OCI-LY1 (cell line): ENCODE measurements around the gene HSPA9.

Experiments used
- H2AFZ ChIP-seq: fragments of 200-600 bp; sonication (generic), shearing (Covaris generic); 2 replicates; pipeline ENCODE4 v1.6.0; 2014; ENCODE audit warnings: antibody characterized with exemption, mild to moderate bottlenecking, low read length
- H3F3A ChIP-seq: fragments of 200-600 bp; sonication (generic), shearing (Covaris generic); 2 replicates; pipeline ENCODE4 v1.6.0; 2014; ENCODE audit warnings: mild to moderate bottlenecking, antibody characterized with exemption, low read length, moderate library complexity; ENCODE audit not compliant: insufficient read depth
- H3K27ac ChIP-seq: fragments of 200-600 bp; sonication (generic); 2 replicates; pipeline ENCODE4 v1.5.1; 2014; ENCODE audit warnings: low read length, mixed run types, mild to moderate bottlenecking, low read depth; ENCODE audit not compliant: poor library complexity, severe bottlenecking
- H3K27me3 ChIP-seq: fragments of 200-600 bp; sonication (generic); 2 replicates; pipeline ENCODE4 v1.6.0; 2014; ENCODE audit warnings: antibody characterized with exemption, mild to moderate bottlenecking, low read length, moderate library complexity; ENCODE audit not compliant: insufficient read depth
- H3K36me3 ChIP-seq: fragments of 200-600 bp; sonication (generic); 2 replicates; pipeline ENCODE4 v1.6.1; 2014; ENCODE audit warnings: mild to moderate bottlenecking, antibody characterized with exemption, low read length, moderate library complexity, mixed read lengths; ENCODE audit not compliant: insufficient read depth
- H3K4me1 ChIP-seq: fragments of 200-600 bp; sonication (generic); 2 replicates; pipeline ENCODE4 v1.5.1; 2014; ENCODE audit warnings: mild to moderate bottlenecking, low read length, moderate library complexity; ENCODE audit not compliant: insufficient read depth, severe bottlenecking
- H3K4me2 ChIP-seq: fragments of 200-600 bp; sonication (generic), shearing (Covaris generic); 2 replicates; pipeline ENCODE4 v1.6.1; 2014; ENCODE audit warnings: low read length
- H3K4me3 ChIP-seq: fragments of 200-600 bp; sonication (generic); 2 replicates; pipeline ENCODE4 v1.5.1; 2014; ENCODE audit warnings: low read length, low read depth, mild to moderate bottlenecking, mixed read lengths; ENCODE audit not compliant: poor library complexity, severe bottlenecking
- H3K79me2 ChIP-seq: fragments of 200-600 bp; shearing (Covaris generic); 2 replicates; pipeline ENCODE4 v1.6.1; 2016; ENCODE audit warnings: mixed run types, low read length, mixed read lengths; ENCODE audit not compliant: insufficient read depth
- H3K9ac ChIP-seq: fragments of 200-600 bp; sonication (generic), shearing (Covaris generic); 2 replicates; pipeline ENCODE4 v1.6.1; 2014; ENCODE audit warnings: mild to moderate bottlenecking, low read length, mixed read lengths
- H3K9me2 ChIP-seq: fragments of 200-600 bp; sonication (generic), shearing (Covaris generic); 2 replicates; pipeline ENCODE4 v1.6.1; 2014; ENCODE audit warnings: low read depth, mild to moderate bottlenecking, low read length, mixed read lengths
- H3K9me3 ChIP-seq: fragments of 200-600 bp; shearing (Covaris generic); 2 replicates; pipeline ENCODE4 v1.6.1; 2014; ENCODE audit warnings: low read length, mixed read lengths
- H4K20me1 ChIP-seq: fragments of 200-600 bp; sonication (generic), shearing (Covaris generic); 2 replicates; pipeline ENCODE4 v1.6.0; 2016; ENCODE audit warnings: mild to moderate bottlenecking, low read length; ENCODE audit not compliant: insufficient read depth
- EZH2 ChIP-seq: fragments of 200-600 bp; sonication (generic), shearing (Covaris generic); IDR thresholded peaks from 2 replicates; pipeline ENCODE4 v1.8.0; 2017; ENCODE audit warnings: borderline replicate concordance, mixed run types, mild to moderate bottlenecking, antibody characterized with exemption, low read length, moderate library complexity, mixed read lengths
- TF ChIP-seq, protein P1 (sequence below): fragments of 200-600 bp; sonication (generic), shearing (Covaris generic); IDR thresholded peaks from 2 replicates; pipeline ENCODE4 v1.5.1; 2017; ENCODE audit warnings: mild to moderate bottlenecking, antibody characterized with exemption, low read length, moderate library complexity, mixed read lengths

HSPA9 gene

DNA sequence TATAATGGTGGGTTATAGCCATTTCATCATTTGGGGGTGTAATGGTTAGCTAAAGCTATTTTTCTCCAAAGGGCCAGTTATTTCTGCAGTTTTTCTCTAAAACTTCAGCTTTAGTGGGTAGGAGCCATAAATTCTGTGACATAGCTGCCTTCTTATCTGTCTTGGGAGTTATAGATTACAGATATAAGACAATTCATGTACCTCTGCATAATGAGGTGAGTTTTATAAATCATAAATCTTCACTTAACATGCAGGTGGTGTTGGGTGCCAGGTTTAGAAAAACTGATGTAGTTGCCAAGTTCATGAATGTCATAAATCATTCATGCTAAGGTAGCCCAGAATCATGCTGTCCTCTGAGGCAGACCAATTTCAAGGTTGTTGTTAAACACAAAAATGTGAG, 10.0 kb upstream of the HSPA9 start:
- Histone ChIP-seq H3K4me2 (no peak overlapping the region), H3K4me1 (no peaks in the 10 kb centered on the region), H3K9ac (no peak overlapping the region), H3K79me2 (no peaks in the 10 kb centered on the region), H3K9me3 (no peaks in the 10 kb centered on the region), H3F3A (no peaks in the 10 kb centered on the region), H3K27ac (no peak overlapping the region), H3K36me3 (no peaks in the 10 kb centered on the region), H2AFZ (no peak overlapping the region), H3K9me2 (no peaks in the 10 kb centered on the region), H3K4me3 (no peak overlapping the region), H3K27me3 (no peaks in the 10 kb centered on the region; the same call in 1 of the 2 replicates), H4K20me1 (no peaks in the 10 kb centered on the region)
- TF ChIP-seq, protein P1, sequence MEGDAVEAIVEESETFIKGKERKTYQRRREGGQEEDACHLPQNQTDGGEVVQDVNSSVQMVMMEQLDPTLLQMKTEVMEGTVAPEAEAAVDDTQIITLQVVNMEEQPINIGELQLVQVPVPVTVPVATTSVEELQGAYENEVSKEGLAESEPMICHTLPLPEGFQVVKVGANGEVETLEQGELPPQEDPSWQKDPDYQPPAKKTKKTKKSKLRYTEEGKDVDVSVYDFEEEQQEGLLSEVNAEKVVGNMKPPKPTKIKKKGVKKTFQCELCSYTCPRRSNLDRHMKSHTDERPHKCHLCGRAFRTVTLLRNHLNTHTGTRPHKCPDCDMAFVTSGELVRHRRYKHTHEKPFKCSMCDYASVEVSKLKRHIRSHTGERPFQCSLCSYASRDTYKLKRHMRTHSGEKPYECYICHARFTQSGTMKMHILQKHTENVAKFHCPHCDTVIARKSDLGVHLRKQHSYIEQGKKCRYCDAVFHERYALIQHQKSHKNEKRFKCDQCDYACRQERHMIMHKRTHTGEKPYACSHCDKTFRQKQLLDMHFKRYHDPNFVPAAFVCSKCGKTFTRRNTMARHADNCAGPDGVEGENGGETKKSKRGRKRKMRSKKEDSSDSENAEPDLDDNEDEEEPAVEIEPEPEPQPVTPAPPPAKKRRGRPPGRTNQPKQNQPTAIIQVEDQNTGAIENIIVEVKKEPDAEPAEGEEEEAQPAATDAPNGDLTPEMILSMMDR: no peak
- no peak for TF ChIP-seq EZH2

DNA sequence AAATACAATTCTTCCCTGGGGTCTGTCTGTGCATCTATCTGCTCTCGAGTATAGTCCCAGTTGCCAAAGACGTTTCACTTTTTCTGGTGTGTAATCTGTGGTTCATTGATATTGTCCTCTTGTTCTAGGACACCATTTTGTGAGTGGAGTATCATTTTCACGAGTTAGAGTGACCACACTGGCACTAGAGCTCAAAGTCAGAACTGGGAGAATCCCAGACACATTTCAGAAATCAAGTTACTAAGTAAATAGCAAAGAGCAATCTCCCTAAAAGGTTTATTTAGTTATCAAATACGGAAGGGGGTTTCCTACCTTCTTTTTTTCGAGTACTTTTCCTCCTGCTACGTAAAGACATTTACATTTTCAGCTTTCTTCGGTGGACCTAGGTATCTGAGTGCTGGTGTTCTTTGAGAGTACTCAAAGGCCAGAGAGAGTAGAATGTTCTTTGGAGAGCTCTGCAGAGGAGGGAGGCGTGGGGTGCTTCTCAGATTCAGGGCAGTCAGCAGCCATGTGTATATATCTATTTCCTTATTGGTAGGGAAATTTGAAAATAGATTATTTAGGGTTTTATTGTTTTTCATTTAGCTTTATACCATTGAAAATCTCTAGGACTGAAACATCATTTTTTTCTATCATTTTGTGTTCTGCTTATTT, 8.9 kb upstream of the HSPA9 start:
- Histone ChIP-seq H3F3A (no peaks in the 10 kb centered on the region), H3K9ac (no peak overlapping the region), H3K4me1 (no peaks in the 10 kb centered on the region), H4K20me1 (no peaks in the 10 kb centered on the region), H3K36me3 (no peaks in the 10 kb centered on the region), H3K27me3 (no peaks in the 10 kb centered on the region; the same call in 1 of the 2 replicates), H3K79me2 (no peaks in the 10 kb centered on the region), H3K4me2 (no peak overlapping the region), H3K27ac (no peak overlapping the region), H3K9me2 (no peaks in the 10 kb centered on the region), H3K9me3 (no peaks in the 10 kb centered on the region), H3K4me3 (no peak overlapping the region), H2AFZ (no peak overlapping the region)
- TF ChIP-seq, protein P1: no peak

DNA sequence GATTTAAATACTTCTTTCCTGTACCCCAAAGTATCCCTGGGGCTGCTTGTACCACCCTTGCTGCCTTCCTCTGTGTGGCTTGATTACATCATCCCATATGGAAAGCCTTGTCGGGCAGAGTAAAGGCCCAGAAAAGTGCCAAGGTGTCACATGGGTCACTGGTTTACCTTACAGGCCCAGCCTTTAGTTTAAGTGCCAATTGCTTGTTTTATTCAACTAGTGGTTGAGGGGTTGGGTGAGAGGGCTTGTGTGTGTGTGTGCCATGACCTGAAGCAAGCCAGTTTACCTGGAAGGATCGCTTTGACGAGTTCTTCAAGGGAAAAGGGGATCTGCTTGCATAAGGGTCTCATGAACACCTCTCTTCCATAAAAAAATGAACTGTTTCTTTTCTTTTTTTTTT, 7.8 kb upstream of the HSPA9 start:
- H3F3A ChIP-seq: no peaks in the 10 kb centered on the region; the same call in 1 of the 2 replicates
- no peak overlapping the region for H3K4me3 ChIP-seq
- no peak overlapping the region for H3K9ac ChIP-seq
- H3K79me2 ChIP-seq: no peaks in the 10 kb centered on the region
- no peak for TF ChIP-seq EZH2
- TF ChIP-seq, protein P1: no peak
- H2AFZ ChIP-seq: no peak overlapping the region
- no peaks in the 10 kb centered on the region for H3K4me1 ChIP-seq
- H3K9me2 ChIP-seq: no peaks in the 10 kb centered on the region
- H4K20me1 ChIP-seq: no peaks in the 10 kb centered on the region
- H3K9me3 ChIP-seq: no peaks in the 10 kb centered on the region
- no peaks in the 10 kb centered on the region; the same call in 1 of the 2 replicates for H3K27me3 ChIP-seq
- H3K36me3 ChIP-seq: no peaks in the 10 kb centered on the region
- H3K4me2 ChIP-seq: no peak overlapping the region
- no peak overlapping the region for H3K27ac ChIP-seq
